IPS-18c (cell line): Measurements from ENCODE around the gene CDX1.

Experiments used
- H3K4me3 ChIP-seq: 2 replicates; pipeline ENCODE4 v1.7.0; 2013; ENCODE audit warnings: low read depth, mild to moderate bottlenecking, low read length, moderate library complexity; ENCODE audit not compliant: insufficient read depth
- H3K9me3 ChIP-seq: one replicate; pipeline ENCODE4 v1.6.1; 2013; ENCODE audit warnings: mild to moderate bottlenecking, low read length, moderate library complexity; ENCODE audit not compliant: control insufficient read depth, insufficient read depth

CDX1 gene

DNA sequence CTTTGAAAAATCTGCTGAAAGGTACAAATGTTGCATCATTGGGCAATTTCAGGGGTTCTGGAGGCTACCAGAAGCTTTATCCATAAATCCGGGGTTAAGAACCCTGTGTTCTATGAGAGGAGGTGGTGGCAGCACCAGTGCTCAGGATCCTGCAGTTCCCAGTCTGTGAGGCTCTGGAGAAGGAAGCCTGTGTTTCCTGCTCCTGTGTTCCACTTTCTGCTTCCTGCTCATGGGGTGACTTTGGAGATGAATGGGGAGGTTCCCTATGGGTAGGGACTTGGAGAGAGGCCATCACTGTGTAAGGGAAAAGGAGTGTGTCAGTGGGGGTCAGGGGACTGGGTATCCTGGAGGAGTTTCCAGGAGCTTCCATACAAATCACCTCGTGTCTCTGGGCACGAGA, 2.3 kb downstream of the CDX1 start:
- Histone ChIP-seq H3K4me3 (no peak overlapping the region), H3K9me3 (peaks cover 2% of the 10 kb centered on the region)

DNA sequence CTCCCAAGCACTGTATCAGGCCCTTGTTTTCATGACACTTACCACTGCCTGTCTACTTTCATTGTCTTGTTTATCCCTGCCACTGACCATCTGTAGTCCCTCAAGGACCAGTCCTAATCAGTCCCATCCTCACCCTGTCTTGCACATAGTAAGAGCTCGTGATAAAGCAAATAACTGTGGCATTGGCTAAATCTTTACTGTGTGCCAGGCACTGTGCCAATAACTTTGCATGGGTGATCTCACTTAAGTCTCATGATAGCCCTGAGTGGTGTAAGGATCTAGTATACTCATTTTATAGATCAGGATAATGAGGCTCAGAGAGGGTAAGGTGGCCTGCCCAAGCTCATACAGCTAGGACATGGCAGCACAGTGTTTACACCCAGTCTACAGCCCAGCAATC, 5.6 kb downstream of the CDX1 start:
- Histone ChIP-seq H3K9me3 (no peaks in the 10 kb centered on the region), H3K4me3 (no peak overlapping the region)

DNA sequence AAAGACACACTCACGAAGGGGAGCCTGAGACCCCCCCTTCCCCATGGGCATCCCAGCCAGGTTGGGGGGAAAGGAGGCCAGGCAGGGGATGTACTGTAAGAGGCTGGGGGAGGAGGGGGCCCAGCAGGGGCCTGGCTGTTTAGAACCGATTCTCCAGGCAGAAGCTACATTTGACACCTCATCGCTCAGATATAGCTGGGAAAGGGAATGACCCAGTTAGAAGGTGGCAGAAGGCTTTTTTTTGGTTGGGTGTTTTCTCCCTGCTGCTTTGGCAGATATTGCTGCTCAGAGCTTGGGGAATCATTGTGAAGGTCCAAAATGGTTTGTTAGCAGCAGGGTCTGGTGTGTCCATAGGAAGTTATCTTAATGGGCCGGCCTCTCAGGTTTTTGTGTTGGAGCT, 6.0 kb downstream of the CDX1 start:
- H3K9me3 ChIP-seq, result no peaks in the 10 kb centered on the region

DNA sequence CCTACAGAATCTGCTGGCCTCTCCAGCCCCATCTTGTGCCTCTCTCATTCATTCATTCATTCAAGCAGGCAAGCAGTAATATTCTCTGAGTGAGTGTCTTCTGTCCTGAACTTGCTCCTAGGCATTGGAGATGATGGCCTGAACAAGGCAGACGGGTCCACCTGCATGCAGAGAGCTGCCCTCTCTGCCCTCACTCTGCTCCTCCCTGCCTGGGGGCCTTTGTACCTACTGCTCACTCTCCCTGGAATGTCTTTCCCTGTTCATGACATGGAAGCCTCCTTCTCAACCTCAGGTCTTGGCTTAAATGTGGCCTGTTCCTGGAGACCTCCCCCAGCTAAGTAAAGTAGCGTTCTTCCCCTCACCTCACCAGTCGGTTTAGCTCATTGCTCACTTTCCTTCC, 6.6 kb downstream of the CDX1 start:
- Histone ChIP-seq H3K9me3 (no peaks in the 10 kb centered on the region), H3K4me3 (no peak overlapping the region)

More for the DNA sequence above, 6.0 kb downstream of the CDX1 start:
- H3K4me3 ChIP-seq, result no peak overlapping the region

DNA sequence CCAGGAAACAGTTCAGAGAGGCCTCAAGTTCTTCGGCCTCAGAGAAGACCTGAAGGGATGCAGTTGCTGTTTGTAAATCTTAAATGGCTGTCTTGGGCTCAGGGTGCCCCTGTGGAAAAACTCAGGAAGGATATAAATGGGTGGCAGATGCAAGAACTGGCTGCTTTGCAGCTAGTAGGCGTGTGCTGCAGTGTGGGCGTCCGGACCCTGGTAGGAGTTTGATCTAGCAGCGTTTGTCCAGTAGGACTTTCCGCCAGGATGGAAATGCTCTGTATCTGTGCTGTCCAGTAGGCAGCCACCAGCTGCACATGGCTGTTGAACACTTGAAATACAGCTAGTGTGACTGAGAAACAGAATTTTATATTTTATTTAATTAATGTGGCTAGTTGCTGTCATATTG, 7.7 kb downstream of the CDX1 start:
- H3K9me3 ChIP-seq, result no peaks in the 10 kb centered on the region
- no peak overlapping the region for H3K4me3 ChIP-seq

DNA sequence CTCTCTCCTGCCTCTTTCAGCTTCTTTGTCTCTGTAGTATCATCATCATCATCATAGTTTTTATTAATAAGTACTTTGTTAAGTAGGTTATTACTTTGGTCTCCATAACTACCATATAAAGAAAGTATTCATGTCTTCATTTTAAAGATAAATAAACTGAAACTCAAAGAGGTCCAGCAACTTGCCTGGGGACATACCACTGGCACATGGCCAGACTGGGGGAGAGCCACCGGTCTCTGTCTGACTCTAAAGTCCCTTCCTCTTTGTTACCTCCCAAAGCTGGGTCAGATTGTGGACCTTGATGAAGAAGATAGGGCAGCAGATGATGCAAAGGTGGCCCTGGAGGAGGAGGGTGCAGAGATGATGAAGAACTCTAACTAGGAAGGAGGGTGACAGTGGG, 8.5 kb downstream of the CDX1 start:
- Histone ChIP-seq H3K4me3 (no peak overlapping the region), H3K9me3 (no peaks in the 10 kb centered on the region)

DNA sequence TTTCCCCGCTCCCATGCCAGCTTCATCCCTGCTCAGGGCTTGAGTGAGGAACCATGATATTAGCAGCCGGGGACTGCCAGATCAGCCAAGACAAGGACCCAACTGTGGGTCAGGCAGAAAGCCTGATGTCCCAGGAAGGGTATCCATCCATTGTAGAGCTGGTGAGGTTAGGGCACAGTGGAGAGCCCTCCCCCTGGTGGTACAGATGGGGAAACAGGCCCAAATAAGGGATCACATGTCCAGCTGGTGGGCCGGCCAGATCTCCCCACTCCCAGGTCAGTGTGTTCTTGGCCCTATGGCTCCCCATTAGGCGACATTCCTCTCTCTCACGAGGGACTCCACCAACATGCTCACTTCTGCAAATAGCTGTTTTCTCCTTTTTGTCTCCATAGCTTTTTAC, 9.0 kb downstream of the CDX1 start:
- H3K9me3 ChIP-seq, result no peaks in the 10 kb centered on the region
- no peak overlapping the region for H3K4me3 ChIP-seq

DNA sequence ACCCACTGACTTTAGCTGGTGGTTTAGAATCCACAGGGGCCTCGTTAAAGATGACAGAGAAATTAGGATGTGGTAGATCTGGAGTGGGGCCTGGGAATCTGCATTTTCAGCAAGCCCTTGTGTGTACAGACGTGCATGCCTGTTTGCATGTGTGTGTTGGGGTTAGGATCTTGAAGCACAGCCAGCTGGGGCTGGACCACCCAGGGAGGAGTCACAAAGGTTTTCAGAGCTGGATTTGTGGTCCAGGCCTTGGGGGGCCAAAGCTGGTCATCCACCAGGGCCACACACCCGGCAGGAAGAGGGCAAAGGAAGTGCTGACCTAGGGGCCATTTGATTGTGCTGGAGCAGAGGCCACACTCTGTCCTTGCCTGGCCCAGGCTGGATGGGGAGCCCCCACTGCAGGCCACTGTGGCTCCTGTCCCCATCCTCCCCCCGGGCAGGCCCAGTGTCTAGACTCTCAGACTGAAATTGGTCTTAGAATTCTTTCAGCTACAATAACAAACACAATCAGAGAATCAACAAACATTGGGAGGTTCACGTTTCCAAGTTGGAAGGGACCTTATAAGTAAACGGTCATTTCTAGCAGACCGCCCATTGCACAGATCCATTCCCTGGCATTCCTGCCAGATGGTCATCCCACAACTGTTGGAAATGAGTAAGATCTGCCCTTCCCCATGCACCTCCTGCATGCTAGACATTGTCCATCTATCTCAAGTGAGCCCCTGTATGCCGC, 10.3 kb downstream of the CDX1 start:
- no peak overlapping the region for H3K4me3 ChIP-seq

DNA sequence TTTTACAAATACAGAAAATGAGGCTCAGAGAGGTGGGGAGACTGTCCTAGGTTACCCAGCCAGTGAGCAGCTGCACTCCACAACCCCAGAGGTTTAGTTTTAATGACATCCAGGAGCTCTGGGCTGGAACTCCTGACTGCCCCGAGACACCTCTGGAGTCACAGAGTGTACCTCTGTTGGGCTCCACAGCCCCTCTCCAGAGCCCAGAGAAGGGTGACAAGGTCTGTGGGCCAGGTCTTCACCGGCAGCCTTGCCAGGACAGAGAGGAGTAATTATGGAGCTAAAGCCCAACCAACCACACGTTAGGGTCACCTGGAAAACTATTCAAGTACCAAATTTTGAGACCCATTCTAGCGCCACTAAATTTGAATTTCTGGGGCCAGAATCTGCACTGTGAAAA, 11.1 kb downstream of the CDX1 start:
- Histone ChIP-seq H3K9me3 (no peaks in the 10 kb centered on the region), H3K4me3 (no peak overlapping the region)

More for the DNA sequence above, 10.3 kb downstream of the CDX1 start:
- H3K9me3 ChIP-seq, result no peaks in the 10 kb centered on the region

DNA sequence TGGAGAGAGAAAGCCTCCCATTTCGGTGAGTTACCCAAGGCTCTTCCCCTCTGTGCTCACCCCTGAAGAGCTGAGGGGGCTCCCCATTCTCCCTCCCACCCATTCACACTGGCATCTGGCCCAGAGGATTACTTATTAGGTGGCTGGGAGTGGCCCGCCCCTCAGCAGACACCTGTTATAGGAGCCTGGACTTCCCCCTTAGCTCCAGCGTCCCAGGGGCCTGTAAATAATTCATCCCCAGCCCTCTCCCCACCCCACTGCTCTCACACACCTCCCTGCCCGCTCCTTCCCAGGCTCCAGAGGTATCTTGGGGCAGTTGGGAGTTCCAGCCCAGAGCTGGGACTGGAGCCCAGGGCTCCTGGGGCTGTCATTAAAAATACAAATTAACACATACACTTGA, 11.7 kb downstream of the CDX1 start:
- H3K4me3 ChIP-seq, result no peak overlapping the region
- no peaks in the 10 kb centered on the region for H3K9me3 ChIP-seq

DNA sequence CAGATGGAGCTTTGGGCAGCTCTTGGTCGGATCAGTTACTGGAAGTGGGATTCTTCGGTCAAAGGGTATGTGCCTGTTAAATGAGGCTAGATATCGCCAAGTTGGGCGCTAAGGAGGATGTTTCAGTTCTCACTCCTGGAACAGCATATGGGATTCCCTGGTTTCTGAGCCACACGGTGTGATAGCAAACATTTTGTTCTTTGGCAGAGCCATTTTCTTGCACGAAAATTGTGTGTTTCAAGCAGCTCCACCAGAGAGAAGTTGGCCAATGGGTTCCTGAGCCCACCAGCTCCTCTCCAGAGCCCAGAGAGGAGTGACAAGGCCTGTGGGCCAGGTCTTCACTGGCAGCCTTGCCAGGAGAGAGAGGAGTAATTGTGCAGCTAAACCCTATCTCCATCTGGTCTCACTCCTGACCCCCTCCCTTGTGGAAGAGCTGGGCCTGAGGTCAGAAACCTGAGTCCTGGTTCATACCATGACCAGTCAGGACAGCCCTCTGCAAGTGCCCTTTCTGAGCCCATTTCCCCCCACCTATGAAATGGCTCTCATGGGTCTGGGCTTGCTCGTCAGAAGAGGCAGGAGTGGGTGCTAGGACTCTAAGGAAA, 12.5 kb downstream of the CDX1 start:
- no peaks in the 10 kb centered on the region for H3K9me3 ChIP-seq

DNA sequence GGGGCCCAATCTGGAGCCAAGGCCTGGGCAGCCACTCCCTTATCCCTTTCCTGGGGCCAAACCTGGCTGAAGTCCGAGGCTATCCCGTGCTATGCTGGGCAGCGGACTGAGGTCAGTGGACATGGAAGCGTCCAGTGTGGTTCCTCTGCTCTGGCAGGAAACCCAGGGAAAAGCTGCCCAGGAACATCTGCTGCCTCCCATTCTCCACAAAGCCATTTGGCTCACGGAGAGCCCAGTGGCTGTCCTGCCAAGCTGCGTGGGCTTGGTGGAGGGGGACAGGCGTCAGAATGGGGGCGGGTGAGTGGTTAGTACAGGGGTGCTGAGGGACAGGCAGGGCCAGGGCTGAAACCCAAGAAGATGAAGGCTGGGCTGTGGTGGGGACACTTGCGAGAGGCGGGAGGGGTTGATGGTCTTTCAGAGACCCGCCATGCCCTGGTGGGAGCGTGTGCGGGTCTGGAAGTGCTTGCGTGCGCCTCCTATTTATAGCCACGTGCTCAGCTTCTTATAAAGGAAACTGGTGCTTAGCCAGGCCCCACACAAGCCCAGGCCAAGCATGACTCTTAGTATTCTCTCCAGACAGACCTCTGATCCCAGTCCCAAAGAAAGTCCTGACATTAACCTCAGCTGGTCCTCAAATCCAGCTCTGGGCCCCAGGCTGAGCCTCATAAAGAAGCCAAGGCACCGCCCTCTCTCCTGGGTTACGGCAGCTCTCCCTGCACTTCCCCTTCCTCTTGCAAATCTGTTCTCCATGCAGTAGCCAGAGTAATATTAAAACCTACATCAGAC, 13.9 kb downstream of the CDX1 start:
- Histone ChIP-seq H3K9me3 (no peaks in the 10 kb centered on the region), H3K4me3 (no peak overlapping the region)

More for the DNA sequence above, 12.5 kb downstream of the CDX1 start:
- H3K4me3 ChIP-seq, result no peak overlapping the region

DNA sequence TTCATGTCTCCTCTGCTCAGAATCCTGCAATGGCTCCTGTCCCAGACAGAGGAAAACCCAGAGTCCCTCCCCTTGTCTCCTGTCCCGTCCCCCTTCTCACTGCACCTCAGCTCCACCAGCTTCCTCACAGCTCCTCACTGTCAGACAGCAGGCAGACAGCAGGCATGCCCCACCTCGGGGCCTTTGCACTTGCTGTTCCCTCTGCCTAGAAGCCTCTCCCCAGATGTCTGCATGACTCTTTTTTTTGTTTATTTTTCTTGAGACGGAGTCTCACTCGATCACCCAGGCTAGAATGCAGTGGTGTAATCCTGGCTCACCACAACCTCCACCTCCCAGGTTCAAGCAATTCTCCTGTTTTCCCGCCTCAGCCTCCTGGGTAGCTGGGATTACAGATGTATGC, 14.4 kb downstream of the CDX1 start:
- no peaks in the 10 kb centered on the region for H3K9me3 ChIP-seq

DNA sequence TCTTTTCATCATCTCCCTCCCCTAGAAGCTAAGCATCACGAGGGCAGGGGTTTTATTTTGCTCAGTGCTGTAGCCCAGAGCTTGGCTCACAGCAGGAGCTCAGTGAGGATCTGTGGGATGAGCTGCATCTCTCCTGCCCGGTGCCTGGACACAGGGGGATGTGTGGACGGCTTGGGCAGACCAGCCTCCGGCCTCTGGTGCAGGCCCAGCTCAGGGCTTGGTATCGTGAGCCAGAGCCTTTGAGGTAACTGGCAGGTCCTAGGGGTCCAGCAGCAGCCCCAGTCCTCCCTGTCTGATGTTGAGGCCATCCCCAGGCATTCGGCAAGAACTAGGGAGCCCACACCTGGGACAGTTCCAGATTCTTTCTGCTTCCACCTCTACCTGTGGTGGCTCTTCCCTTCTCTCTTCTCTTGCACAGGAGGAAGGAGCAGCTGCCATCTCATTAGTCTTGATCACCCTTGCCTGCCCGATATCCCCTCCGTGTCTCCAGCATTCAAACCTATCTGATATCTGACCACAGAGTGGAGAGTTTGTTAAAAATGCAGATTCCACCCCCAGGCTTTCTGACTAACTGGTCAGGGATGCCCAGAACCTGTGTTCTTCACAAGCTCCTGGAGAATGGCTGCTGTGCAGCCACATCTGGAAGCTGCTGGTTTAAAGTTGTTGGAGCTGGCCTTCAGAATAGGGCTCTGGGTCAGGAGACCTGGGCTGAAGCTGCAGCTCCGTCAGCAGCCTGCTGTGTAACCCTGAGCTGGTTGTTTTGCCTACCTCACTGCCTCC, 15.4 kb downstream of the CDX1 start:
- Histone ChIP-seq H3K4me3 (no peak overlapping the region), H3K9me3 (no peaks in the 10 kb centered on the region)

More for the DNA sequence above, 14.4 kb downstream of the CDX1 start:
- no peak overlapping the region for H3K4me3 ChIP-seq

DNA sequence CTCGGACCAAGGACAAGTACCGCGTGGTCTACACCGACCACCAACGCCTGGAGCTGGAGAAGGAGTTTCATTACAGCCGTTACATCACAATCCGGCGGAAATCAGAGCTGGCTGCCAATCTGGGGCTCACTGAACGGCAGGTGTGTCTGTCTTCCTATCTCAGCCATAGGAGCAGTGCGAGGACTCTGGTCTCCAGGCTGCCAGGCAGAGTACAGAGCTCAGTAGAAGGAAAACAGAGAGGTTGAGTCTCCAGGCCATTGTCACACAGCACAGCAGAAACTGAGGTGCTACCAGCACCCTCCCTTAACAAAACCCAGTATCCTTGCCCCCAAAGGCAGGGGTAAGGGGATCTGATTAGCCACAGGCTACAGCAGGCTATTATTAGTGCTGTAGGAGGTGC, 16.2 kb downstream of the CDX1 start:
- no peak overlapping the region for H3K4me3 ChIP-seq
- no peaks in the 10 kb centered on the region for H3K9me3 ChIP-seq

DNA sequence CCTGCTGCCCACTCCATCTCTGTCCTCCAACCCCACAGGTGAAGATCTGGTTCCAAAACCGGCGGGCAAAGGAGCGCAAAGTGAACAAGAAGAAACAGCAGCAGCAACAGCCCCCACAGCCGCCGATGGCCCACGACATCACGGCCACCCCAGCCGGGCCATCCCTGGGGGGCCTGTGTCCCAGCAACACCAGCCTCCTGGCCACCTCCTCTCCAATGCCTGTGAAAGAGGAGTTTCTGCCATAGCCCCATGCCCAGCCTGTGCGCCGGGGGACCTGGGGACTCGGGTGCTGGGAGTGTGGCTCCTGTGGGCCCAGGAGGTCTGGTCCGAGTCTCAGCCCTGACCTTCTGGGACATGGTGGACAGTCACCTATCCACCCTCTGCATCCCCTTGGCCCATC, 16.9 kb downstream of the CDX1 start:
- Histone ChIP-seq H3K9me3 (no peaks in the 10 kb centered on the region), H3K4me3 (no peak overlapping the region)

DNA sequence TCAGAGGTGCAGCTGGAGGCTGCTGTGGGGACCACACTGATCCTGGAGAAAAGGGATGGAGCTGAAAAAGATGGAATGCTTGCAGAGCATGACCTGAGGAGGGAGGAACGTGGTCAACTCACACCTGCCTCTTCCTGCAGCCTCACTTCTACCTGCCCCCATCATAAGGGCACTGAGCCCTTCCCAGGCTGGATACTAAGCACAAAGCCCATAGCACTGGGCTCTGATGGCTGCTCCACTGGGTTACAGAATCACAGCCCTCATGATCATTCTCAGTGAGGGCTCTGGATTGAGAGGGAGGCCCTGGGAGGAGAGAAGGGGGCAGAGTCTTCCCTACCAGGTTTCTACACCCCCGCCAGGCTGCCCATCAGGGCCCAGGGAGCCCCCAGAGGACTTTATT, 17.4 kb downstream of the CDX1 start:
- H3K9me3 ChIP-seq, result no peaks in the 10 kb centered on the region
- no peak overlapping the region for H3K4me3 ChIP-seq
